AG09319 (cell line): ENCODE results near the gene CFAP68.

Experiments
- DNase-seq: peaks from one replicate; pipeline ENCODE4 v3.0.0-alpha.2; 2010; ENCODE audit warnings: low read depth; ENCODE audit errors: extremely low read depth
- TF ChIP-seq, protein P1 (sequence below): IDR thresholded peaks from 2 replicates; pipeline ENCODE4 v1.5.1; 2011; ENCODE audit warnings: low read depth, mild to moderate bottlenecking, inconsistent platforms, low read length, moderate library complexity

Gene CFAP68

GRCh38 chr11:111886032-111886431, 6.7 kb downstream of the CFAP68 start:
- TF ChIP-seq, protein P1, sequence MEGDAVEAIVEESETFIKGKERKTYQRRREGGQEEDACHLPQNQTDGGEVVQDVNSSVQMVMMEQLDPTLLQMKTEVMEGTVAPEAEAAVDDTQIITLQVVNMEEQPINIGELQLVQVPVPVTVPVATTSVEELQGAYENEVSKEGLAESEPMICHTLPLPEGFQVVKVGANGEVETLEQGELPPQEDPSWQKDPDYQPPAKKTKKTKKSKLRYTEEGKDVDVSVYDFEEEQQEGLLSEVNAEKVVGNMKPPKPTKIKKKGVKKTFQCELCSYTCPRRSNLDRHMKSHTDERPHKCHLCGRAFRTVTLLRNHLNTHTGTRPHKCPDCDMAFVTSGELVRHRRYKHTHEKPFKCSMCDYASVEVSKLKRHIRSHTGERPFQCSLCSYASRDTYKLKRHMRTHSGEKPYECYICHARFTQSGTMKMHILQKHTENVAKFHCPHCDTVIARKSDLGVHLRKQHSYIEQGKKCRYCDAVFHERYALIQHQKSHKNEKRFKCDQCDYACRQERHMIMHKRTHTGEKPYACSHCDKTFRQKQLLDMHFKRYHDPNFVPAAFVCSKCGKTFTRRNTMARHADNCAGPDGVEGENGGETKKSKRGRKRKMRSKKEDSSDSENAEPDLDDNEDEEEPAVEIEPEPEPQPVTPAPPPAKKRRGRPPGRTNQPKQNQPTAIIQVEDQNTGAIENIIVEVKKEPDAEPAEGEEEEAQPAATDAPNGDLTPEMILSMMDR, result no peak
- DNase-seq, result no peak

- DNase-seq, result no peak
- TF ChIP-seq, protein P1, result no peak
Measured at GRCh38 chr11:111886844-111887243, 7.5 kb downstream of the CFAP68 start.

- TF ChIP-seq, protein P1, result no peak
- no peak for DNase-seq
Measured at GRCh38 chr11:111905411-111905810, 26.1 kb downstream of the CFAP68 start.

GRCh38 chr11:111906680-111907079, 27.3 kb downstream of the CFAP68 start:
- TF ChIP-seq, protein P1, result no peak
- no peak for DNase-seq

DNA sequence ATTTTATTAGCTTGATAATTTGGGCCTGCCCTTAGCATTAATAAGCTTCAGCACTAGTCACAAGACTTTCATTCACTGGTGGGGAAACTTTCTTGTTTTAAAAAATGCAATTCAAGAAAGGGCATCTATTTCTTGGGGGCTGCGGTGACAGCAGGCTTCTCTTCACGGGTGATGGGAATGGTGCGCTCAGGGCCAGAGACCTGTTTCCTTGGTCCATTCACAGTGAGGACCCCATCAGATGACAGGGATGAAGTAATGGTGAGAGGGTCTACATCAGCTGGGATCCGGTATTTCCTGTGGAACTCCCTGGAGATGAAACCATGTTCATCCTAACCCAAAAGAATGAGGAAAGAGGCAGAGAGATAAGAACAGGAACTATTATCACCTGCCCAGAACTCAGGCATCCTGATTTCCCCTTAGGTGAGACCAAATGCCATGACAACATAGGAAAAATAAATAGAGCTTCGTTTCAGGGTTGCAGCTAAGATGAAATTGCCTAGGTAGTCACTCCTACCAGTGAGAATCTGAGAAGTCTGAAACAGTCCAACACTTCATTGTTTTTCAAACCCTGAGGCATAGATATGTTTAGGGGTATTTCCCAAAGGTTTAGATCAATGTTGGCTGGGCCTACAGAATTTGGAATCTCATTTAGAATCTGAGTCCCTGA, 29.4 kb downstream of the CFAP68 start:
- TF ChIP-seq, protein P1, result no peak
- no peak for DNase-seq

DNA sequence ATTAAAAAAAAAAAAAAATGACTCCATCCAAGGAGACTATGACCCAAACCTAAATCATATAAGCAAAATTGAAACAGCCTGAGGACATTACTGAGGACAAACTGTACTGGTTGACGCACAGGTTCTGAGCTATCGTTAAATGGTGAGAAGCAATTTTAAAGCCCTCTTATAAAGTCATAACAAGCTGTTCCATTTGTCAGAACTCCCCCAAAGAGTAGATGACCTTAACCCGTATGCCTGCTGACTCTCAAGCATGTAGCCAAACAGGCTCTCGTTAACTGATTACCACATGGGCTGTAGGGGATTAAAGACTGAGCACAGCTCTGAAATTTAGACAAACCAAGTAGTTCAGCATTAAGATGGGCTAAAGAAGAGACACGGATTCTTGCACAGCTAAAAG, 30.0 kb downstream of the CFAP68 start:
- TF ChIP-seq, protein P1, result no peak
- no peak for DNase-seq

DNA sequence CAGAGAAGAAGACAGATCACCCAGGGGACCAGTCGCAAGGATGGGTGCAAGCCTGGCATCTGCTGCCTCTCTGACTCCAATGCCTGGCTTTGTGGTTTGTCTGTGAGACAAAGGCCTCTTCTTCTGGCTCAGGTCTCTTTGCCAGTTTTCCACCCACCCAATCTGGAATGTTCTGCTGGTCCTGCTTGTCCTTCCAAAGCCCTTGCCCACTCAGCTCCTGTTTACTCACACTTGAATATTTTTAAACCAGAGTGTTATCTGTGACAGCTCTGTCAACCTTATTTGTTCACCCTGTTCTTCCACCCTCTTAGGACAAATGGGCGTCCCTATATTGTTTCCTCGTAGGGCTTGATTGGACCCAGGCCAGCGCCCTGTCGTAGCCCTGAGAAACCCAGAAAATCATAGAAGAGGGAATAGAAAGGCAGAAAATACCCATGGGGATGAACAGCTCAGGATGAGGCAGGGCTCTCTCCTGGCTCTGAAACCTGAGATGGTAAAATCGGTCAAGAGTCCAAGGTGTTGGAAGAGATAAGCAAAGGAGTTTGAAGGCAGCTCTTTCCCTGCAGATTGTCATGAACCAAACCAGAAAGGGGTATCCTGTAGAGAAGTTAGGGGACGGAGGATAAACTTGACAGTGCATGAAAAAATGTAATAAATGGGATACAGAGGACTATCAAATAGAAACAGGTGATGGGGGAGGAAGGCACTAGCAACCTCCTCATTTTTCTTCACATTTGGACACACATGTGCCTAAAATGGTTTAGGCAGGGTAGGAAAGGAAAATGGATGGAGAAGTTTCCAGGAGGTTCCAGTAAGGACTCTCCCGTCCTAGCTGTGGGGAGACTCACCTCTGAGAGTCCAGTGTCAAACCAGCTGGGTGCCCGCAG, 31.6 kb downstream of the CFAP68 start:
- TF ChIP-seq, protein P1, result no peak
- no peak for DNase-seq
